RPMI7951 (cell line): ENCODE results near the gene SLX9. TPM values are rescaled to one million over a fixed set of nuclear protein-coding genes. Genes with fewer than 3 reads are reported as not detected.

Experiments
- DNase-seq: peaks from one replicate; pipeline ENCODE4 v3.0.0-alpha.2; 2012; ENCODE audit warnings: low read depth
- total RNA-seq: library from RNA; depleted of rRNA; stranded (reverse); fragments of >200 nt; shearing (Covaris generic); gene quantifications from 2 replicates; pipeline ENCODE4 v1.2.3, GENCODE V29; 2014

SLX9 gene
- total RNA-seq, 1 experiment from 2014 or later: 9.0 TPM

DNA sequence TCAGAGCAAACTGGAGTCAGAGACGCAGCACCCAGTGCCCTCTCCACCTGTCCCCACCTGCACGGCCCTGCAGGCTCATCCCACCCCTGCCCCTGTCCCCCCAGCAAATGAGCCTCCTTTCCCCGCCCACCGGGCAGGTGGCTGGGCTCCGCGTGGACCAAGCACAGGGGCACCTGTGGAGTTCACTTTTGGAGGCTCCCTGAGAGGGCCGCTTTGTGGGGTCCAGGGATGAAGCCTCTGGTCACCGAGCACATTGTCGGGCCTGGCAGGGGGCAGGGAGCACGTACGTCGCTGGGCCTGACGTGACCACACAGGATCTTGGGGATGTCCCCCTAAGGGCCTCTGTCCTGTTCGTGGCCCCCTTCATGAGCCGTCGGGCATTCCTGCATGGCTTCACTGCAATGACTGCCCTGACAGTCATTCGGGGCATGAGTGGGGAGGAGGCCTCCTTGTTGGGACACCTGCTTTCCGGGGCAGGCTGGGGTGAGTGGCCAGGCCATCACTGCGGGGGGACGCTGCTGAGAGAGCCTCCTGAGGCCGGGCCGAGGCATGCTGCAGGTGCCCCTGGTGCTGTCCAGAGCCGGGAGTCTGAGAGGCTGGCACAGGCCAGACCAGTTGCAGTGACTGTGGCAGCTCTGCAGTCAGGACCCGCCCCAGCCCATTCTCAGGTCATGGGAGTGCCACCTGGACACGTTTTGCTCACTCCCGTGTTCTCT, 19.7 kb downstream of the SLX9 start:
- DNase-seq: no peak

DNA sequence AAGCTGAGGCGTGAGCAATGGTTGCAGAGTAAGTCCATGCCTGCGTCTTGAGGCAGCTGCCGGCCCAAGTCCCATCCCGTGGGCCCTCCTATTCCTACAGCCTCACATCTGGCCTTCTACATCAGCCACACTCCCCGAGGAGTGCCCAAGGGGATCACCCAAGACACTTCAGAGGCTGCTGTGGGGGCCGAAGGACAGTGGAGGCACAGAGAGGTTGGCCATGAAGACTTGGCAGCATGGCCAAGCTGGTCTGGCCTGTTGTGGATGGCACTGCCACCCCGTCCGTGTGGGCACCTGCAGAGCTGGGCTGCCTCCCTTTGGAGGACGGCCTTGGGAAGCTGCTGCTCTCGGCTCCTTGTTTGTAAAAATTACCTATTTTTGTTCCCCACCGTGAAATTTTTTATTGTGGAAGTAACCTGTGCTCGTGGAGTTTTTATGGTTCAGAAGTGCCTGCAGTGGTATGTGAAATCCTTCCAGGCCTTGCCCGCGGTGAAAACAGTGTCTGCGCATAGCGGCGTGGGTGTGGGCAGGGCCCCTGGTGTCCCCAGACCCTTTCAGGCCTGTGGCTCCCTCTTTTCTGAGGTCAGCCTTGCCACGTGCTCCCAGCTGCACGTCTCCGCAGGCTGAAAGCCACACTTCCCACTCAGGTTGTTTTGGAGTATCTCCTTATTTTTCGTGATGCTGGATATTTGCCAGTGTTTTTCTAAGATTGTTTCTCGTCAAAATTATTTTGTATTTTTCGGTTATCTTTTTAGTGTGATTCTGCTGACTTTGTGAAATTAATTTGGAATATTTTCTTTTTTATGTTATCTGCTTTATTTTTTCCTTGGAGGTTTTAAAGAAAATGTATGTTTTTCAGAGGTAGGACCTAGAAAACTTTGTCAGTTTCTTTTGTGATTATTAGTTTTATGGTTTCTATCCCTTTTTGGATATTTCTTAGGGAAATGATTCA, 20.6 kb downstream of the SLX9 start:
- no peak for DNase-seq

DNA sequence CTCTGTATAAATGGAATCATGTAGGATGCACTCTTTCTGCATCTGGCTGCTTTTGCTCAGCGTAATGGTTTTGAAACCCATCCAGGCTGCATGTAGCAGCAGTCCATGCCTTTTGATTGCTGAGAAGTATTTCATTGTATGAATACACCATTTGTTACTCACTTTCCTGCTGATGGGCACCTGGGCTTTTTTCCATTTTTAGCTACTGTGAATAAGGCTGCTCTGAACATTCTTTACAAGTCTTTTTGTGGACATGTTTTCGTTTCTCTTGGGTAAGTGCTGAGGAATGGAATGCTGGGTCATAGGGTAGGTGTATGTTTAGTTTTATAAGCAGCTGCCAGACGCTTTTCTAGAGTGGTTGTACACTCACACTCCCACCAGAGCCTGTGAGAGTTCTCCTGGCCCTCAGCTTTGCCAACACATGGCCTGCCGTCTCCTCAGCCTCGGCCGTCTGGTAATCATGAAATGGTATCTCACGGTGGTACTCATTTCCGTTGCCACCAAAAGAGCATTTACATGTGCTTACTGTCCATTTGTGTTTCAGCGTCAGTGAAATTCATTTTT, 22.7 kb downstream of the SLX9 start:
- DNase-seq: peak; percentile 53

DNA sequence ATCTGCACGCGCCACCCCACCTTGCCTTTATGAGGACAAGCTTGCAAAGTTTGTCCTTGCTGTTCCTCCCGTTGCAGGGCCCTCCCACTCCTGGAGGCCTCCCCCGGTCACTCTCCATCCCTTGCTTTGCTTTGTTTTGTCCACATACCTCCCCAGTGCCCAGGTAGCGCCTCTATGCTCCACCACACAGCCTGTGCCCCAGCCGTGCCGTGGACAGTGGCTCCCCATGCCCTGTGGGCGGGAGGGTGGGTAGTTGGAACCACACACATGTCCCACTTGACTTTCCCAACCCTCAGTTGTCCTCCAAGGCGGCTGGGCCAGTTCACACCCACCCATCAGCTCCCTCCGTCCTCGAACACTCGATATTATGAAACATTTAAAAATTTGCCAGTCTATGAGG, 24.6 kb downstream of the SLX9 start:
- no peak for DNase-seq

DNA sequence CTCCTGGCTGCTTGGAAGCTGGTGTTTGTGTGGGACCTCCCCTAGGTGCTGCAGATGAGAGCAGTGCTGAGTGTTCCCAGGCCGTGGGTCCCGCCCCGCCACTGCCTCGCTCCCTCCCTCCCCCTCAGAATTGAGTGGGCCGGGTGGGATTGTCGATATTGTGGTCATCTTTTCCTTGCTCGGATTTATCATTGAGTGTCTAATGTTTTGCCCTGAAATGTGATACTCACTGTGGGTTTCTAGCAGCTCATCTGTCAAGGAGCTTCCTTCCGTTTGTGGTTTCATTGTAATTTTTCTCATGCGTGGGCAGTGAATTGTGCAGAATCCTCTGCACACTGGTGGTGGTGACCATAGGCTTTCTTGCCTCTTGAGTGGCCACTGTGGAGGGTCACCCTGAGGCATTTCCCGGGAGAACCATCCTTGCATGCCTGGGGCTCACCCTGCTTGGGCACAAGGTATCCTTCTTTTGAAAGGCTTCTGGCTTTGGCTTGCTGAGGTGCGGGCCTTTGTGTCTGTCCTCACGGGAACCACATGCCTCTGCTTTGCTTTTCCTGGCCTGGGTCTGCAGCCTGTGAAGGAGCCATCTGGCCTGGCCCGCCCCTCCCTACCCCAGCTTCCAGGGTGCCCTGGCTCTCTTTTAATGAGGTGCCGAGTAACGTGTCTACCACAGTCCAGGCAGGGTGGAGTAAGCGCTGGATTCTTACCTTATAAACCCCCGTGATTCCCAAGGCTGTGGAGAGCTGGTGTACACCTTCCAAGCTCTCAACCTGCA, 25.6 kb downstream of the SLX9 start:
- DNase-seq: peak; percentile 66

DNA sequence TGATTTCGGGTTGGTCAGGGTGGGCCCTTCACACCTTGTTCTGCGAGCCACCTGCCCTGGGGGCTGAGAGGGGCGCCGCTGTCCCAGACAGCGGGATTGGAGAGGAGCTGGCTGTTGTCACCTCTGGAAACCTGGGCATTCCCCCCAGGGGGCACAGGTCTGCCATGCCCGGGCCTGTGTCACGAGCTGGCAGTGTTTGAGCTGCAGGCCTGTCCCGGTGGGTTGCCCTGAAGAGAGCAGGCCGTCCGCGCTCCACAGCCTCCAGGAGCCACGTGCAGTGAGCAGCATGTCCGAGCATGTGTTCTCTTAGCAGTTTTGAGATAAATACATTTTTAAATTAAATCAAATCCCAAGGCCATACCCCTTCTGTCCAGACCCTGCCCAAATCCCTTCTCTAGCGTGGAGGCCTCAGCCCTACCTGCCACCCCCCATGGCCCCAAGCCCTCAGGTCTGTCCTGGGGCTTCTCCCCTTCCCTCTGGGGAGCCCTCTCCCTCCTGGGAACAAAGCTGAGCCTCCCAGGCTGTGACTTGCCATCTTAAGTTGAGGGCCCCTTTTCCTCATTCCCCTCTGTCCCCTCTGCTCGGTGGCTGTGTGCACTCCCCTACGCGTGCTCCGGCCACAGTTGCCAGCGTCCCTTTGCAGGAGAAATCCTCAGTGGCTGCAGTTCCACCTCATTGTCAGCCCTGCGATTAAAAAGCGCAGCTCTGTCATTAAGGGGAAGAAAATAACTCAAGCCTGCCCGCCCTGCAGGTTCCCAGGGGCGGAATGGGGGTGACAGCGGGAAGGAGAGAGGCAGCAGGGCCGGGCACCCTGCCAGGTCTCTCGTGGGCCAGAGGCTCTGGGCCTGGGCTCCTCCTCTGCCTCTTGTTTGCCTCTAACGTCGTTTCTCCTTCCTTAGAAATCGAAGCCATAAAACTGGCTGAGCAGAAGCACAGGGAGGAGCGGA, 26.6 kb downstream of the SLX9 start:
- DNase-seq: no peak

DNA sequence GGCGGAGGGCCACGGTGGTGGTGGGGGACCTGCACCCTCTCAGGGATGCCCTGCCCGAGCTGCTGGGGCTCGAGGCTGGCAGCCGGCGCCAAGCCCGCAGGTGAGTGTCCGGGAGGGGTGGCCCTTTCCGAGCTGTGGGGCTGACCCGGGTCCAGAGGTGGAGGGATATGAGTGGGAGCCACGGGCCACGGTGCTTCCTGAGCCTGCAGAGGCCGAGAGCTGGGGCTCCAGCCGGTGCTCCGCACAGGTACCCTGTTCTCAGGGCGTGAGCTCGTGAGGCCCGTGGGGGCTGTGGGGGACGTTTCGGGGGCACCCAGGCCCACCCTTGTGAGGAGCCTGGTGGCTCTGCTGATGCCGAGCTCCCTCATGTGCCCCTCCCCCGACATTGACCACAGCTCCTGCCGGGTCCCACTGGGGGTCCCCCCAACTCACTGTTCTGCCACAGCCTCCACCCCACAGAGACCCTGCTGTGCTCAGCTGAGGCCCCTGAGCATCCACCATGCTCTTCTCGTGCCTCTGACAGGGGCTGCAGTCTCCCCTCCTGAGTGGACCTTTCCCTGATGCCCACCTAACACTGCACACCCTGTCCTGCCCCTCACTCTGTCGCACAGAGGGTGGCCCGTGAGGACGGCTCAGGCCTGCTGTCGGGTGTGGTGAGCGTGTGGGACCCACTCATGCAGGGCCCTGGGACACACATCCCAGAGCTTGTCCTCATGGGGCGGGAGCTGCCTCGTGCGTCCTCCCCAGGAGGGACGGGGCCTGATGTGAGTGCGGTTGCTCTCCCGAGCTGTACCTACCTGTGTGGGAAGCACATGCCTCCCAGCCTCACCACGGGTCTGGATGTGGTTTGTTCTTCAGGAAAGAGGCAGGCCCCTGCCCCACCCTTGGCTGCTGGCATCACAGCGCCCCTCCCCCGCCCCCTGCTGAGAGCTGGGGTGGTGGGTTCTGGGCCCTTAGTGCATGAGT, 27.5 kb downstream of the SLX9 start:
- DNase-seq: no peak

DNA sequence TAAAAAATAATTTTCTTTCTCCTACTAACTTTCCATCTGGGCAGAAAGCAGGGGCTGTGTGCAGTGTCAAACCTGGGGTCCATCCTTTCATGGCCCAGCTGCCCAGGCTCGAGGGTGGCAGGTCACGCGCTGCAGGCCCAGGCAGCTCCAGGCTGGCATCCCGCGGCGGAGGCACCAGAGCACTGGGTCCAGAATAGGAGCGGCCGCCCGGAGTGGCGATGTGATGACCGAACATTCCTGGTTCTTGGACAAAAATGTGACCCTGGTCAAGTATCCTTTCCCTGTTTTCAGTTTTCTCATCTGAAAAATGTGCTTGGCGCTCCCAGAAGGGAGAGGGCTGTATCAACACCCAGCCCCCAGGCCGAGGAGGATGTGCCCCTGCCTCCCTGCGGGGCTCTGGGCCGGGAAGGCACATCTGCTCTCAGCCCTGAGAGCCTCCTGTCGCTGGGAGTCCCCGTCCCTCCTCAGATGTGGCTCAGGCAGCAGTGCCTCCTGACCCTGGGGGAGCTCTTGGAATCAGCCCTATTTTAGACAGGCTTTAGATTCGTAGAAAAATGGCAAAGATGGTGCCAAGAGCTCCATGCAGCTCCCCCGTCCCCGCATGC, 29.3 kb downstream of the SLX9 start:
- no peak for DNase-seq

DNA sequence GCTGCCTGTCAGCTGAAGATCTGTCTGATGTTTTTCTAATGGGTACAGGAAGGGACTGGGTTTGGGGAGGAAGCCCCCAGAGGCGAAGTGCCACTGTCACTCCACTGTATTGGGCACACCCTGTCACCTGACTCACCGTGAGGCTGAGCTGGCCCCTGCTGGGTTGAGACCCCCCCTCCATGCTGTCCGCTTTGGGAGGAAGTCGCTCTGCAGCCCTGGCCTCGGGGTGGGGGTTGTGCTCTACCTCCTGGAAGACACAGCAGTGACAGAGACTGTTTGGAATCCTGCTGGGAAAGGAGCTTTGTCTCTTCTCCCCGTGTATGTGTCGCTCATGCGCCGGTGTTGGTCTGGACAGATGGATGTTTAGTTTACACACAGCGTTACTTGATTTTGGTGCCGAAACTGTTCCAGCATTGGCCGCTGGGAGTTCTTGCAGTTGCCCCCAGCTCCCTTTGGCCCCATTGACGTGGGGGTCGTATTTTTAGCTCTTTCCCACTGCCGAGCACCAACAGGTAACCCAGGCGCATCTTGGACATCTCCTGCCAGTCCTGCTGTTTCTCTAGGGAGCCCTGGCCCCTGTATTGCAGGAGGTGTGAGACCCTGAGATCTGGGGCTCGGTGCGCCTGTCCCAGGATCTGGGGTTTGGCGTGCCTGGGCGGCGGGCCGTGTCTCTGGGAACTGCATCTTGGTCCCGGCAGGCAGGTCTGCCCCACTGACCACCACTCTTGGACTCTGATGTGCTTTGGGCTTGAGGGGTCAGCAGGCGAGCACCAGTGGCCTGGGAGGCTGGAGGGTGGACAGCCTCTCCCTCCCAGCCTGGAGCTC, 30.3 kb downstream of the SLX9 start:
- peak; percentile 50 for DNase-seq

DNA sequence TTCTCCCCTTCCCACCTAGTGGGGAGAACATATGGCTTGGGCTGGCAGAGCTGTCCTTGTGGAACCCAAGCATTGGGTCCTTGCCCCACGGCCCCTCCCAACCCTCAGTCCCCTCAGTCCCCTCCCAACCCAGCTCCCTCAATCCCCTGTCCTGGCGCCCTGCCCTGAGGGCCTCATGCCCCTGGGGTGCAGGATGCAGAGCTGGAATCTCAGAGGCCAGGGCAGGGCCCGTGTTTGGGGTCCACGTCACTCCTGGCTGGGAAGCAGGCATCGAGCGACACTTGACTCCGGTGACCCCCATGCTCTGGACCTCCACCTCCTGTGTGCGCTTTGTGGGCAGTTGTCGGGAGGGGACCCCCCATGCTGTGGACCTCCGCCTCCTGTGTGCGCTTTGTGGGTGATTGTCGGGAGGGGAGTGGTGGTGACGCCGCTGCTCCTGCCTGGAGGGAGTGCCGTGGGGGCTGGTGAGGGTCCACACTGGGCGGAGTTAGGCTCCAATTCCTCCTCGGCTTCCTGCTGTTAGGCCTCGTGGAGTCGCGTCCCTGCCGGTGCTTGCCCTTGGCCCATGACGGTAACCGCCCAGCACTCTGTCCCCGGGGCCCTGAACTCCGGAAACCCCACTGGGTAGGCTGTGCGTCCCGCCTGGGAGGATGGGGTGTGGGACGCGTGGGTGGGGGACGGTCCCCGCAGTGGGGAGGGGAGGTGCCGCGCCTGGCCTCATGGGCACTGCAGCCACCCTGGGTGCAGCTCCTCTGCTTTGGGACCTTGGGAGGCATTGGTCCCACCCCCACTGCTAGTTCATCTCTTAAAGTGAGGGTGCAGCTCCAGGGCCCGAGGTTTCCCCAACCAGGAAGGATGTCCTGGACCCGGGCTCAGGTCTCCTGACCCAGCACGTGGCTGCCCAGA, 31.2 kb downstream of the SLX9 start:
- no peak for DNase-seq

DNA sequence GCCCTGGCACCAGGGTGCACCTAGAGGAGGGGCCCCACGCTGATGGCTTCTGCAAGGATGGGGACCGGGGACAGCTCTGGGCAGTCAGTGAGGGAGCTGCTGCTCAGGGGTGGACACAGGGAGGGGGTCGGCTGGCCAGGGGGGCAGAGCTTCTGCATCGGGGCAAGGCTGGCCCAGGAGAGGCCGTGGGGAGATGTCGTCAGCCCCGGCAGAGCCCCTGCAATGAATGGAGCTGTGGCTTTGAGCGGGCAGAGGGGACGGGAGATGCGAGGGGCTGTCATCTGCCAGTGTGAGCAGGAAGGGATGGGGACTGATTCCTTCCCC, 31.8 kb downstream of the SLX9 start:
- DNase-seq: no peak

DNA sequence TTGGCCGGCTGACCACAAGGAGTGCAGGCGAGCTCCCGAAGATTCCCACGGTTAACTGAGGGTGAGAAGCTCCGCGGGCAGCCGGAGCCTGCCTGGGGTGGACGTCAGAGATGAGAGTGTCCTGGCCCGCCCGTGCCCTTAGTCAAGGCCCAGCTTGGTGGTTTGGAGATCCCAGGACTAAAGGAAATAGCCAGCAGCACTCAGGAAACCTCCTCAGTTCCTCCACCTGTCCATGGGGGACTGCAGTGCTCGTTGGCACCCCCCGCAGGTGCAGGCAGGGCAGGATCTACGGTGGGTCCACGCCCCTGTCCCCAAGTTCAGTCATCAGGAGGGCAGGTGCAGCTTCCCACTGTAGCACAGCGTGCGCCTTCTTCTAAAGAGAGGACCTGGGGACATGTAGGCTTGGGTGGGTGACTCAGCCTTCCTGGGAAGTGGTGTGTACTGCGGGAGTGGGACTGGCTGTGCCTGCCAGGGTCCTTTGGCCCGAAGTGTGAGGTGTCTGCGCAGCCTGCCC, 32.5 kb downstream of the SLX9 start:
- peak; percentile 33 for DNase-seq

DNA sequence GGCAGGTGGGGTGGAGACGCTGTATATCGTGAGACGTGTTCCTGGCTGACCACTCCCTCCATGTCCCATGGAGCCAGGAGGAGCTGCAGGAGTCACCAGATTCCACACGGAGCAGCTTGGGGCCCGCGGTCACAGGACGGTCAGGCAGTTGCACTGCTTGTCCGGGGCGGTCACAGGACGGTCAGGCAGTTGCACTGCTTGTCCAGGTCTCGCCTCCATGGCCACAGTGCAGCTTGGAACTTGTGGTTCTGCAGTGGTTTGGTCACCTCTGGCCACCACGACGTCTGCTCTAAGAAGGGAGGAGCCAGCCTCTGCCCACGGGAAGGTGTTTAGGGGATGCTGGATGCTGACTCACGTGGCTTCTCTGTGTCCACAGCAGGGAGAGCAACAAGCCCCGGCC, 33.0 kb downstream of the SLX9 start:
- peak; percentile 45 for DNase-seq

DNA sequence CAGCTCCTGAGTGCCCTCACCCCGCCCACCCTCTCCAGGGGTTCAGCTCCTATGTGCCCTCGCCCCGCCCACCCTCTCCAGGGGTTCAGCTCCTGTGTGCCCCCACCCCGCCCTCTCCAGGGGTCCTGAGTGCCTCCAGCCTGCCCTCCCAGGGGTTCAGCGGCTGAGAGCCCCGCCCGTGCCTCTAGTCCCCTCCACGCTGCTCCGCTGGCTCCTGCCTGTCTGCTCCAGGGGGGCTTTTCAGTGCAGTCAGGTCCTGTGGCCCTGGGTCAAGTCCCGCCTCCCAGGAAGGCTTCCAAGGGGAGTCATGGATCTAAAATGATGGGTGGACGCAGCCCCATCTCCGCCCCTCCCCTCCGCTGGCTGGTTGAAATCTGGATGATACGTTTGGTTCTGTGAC, 33.8 kb downstream of the SLX9 start:
- no peak for DNase-seq

DNA sequence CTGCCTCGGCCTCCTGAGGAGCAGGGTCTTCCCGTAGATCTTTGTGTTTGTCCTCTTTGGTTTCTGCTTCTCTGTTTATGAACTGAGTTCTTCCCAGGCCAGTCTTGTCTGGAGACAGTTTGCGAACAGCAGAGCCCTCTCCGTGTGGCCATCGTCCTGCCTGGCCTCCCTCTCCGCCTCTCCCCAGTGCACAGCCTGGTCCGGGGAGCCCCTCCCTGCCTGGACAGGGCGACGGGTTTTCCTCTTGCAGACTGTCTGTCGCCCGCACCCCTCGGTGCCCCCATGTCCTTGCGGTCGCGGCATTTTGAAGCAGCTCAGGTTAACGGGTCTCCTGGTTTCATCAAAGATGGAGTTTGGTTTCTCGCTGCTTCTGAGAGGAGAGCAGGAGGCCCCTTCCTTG, 34.8 kb downstream of the SLX9 start:
- DNase-seq: no peak

DNA sequence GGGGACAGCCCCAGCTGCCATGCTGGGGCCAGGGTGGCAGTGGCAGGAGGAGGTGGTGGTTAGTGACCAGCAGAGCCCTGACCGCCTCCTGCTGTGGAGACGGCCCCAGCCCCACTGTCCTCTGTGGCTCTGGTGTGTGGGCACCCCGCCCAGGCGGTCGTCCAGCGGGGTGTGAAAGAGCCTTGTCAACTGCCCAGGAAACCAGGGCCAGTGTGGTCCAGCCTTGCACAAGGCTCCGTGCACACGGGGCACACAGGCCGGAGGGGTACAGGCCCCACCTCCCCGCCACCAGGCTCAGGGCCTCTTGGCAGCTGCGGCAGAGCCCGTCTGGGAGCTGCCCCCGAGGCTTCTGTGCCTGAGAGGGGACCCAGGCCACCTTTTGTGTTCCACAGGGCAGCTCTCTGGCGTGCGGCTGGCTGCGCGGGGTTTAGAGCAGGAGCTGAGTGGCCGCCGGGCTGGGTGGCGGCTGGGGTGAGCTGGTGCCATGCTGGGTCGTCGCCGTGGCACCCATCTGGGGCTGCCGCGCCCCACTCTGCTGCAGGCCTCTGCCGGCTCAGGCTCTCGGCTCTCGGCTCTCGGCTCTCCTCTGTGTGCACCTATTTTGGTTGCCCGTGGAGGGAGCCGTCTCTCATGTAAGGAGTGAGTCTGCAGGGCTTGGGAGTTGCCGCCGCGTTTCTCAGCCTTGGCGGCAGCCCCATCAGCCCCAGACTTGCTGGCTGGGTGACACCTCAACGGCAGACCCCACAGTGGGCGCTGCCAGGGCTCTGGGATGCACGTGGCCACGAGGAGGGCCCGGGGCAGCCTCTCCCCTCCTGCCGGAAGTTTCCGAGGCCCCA, 36.1 kb downstream of the SLX9 start:
- no peak for DNase-seq
